DOHH2 (cell line): ENCODE data around the gene FKBP8.

ENCODE experiments used
- EZH2phosphoT487 ChIP-seq: fragments of 200-600 bp; sonication (generic); IDR thresholded peaks from 2 replicates; pipeline ENCODE4 v1.6.1; 2017; ENCODE audit warnings: borderline replicate concordance, mild to moderate bottlenecking, antibody characterized with exemption, low read length, moderate library complexity, mixed read lengths
- TF ChIP-seq, protein P1 (sequence below): fragments of 200-600 bp; sonication (generic); IDR thresholded peaks from one replicate; pipeline ENCODE4 v1.5.1; 2014; ENCODE audit warnings: antibody characterized with exemption, mild to moderate bottlenecking, low read depth, low read length; ENCODE audit not compliant: poor library complexity, severe bottlenecking

- TF ChIP-seq, protein P1, sequence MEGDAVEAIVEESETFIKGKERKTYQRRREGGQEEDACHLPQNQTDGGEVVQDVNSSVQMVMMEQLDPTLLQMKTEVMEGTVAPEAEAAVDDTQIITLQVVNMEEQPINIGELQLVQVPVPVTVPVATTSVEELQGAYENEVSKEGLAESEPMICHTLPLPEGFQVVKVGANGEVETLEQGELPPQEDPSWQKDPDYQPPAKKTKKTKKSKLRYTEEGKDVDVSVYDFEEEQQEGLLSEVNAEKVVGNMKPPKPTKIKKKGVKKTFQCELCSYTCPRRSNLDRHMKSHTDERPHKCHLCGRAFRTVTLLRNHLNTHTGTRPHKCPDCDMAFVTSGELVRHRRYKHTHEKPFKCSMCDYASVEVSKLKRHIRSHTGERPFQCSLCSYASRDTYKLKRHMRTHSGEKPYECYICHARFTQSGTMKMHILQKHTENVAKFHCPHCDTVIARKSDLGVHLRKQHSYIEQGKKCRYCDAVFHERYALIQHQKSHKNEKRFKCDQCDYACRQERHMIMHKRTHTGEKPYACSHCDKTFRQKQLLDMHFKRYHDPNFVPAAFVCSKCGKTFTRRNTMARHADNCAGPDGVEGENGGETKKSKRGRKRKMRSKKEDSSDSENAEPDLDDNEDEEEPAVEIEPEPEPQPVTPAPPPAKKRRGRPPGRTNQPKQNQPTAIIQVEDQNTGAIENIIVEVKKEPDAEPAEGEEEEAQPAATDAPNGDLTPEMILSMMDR, result no peak
- no peak for TF ChIP-seq EZH2phosphoT487
Observed at GRCh38 chr19:18483119-18483890, 60.1 kb downstream of the FKBP8 start.
